ENCODE data around the gene COL18A1.

COL18A1 gene

GRCh38 chr21:45468051-45468970, 63.3 kb downstream of the COL18A1 start:
- no peak for DNase-seq (ENCODE audit: low read depth in 2 of 2)

GRCh38 chr21:45468971-45469272, 64.0 kb downstream of the COL18A1 start:
- no peak for DNase-seq (ENCODE audit: low read depth in 2 of 2)

- DNase-seq (ENCODE audit: low read depth in 2 of 2), result no peak
Observed at GRCh38 chr21:45469273-45470086, 64.5 kb downstream of the COL18A1 start.

- no peak for DNase-seq (ENCODE audit: low read depth in 2 of 2)
Observed at GRCh38 chr21:45470087-45470515, 65.1 kb downstream of the COL18A1 start.

GRCh38 chr21:45470773-45471524, 66.0 kb downstream of the COL18A1 start:
- peak; percentile 29 to 39 for DNase-seq (ENCODE audit: low read depth in 2 of 2)

- DNase-seq (ENCODE audit: low read depth in 2 of 2), result no peak
Observed at GRCh38 chr21:45471525-45472221, 66.7 kb downstream of the COL18A1 start.

GRCh38 chr21:45472445-45473365, 67.7 kb downstream of the COL18A1 start:
- DNase-seq (ENCODE audit: low read depth in 2 of 2), result no peak

- no peak for DNase-seq (ENCODE audit: low read depth in 2 of 2)
Observed at GRCh38 chr21:45473496-45474322, 68.7 kb downstream of the COL18A1 start.

- no peak for DNase-seq (ENCODE audit: low read depth in 2 of 2)
Observed at GRCh38 chr21:45474323-45474950, 69.5 kb downstream of the COL18A1 start.

- DNase-seq (ENCODE audit: low read depth in 2 of 2), result no peak
Observed at GRCh38 chr21:45475004-45475685, 70.2 kb downstream of the COL18A1 start.

GRCh38 chr21:45475797-45476570, 71.0 kb downstream of the COL18A1 start:
- DNase-seq (ENCODE audit: low read depth in 2 of 2), result no peak

- no peak for DNase-seq (ENCODE audit: low read depth in 2 of 2)
Observed at GRCh38 chr21:45476582-45476981, 71.6 kb downstream of the COL18A1 start.

- DNase-seq (ENCODE audit: low read depth in 2 of 2), result no peak
Observed at GRCh38 chr21:45477176-45478114, 72.5 kb downstream of the COL18A1 start.

GRCh38 chr21:45478115-45478801, 73.3 kb downstream of the COL18A1 start:
- DNase-seq (ENCODE audit: low read depth in 2 of 2), result peak; percentile 72 to 73

GRCh38 chr21:45478816-45479669, 74.1 kb downstream of the COL18A1 start:
- DNase-seq (ENCODE audit: low read depth in 2 of 2), result no peak
